HepG2 (cell line): ENCODE results near the gene LSMEM2. TPM values are rescaled to one million over a fixed set of nuclear protein-coding genes. Genes with fewer than 3 reads are reported as not detected.

Experiments
- AKAP8 ChIP-seq: sonication (generic); formaldehyde crosslinking; IDR thresholded peaks from 2 replicates; pipeline ENCODE4 v1.5.1; 2020; ENCODE audit warnings: mild to moderate bottlenecking, missing genetic modification reagents
- HOXA3 ChIP-seq: sonication (generic); formaldehyde crosslinking; IDR thresholded peaks from 2 replicates; pipeline ENCODE4 v1.5.0; 2020; ENCODE audit warnings: missing genetic modification reagents
- HOXA7 ChIP-seq: sonication (generic); formaldehyde crosslinking; IDR thresholded peaks from 2 replicates; pipeline ENCODE4 v1.8.1; 2022; ENCODE audit warnings: mild to moderate bottlenecking, missing genetic modification reagents, moderate library complexity
- KLF16 ChIP-seq, 2 experiments: sonication (generic) in 1 of 2; formaldehyde crosslinking in 1 of 2; IDR thresholded peaks; 2 replicates each; pipeline versions ENCODE4 v1.6.1 to v1.8.0; 2016 to 2023; ENCODE audit warnings: missing genetic modification reagents in 2 of 2, missing compliant biosample characterization in 1 of 2
- NCOR1 ChIP-seq: fragments of 200-600 bp; sonication (generic); IDR thresholded peaks from 2 replicates; pipeline ENCODE4 v1.7.0; 2017; ENCODE audit warnings: antibody characterized with exemption, low read length, borderline replicate concordance
- YEATS2 ChIP-seq: sonication (generic); formaldehyde crosslinking; IDR thresholded peaks from 2 replicates; pipeline ENCODE4 v1.4.0; 2020; ENCODE audit warnings: missing genetic modification reagents, borderline replicate concordance
- ZNF354B ChIP-seq: sonication (generic); formaldehyde crosslinking; IDR thresholded peaks from 2 replicates; pipeline ENCODE4 v1.8.0; 2022; ENCODE audit warnings: mild to moderate bottlenecking, missing genetic modification reagents
- ZNF441 ChIP-seq: sonication (generic); formaldehyde crosslinking; IDR thresholded peaks from 2 replicates; pipeline ENCODE4 v1.7.0; 2021; ENCODE audit warnings: missing genetic modification reagents, borderline replicate concordance
- ZNF501 ChIP-seq: sonication (generic); formaldehyde crosslinking; IDR thresholded peaks from 2 replicates; pipeline ENCODE4 v1.5.1; 2020; ENCODE audit warnings: mild to moderate bottlenecking, moderate library complexity, missing genetic modification reagents
- ZNF563 ChIP-seq: sonication (generic); formaldehyde crosslinking; IDR thresholded peaks from 2 replicates; pipeline ENCODE4 v1.8.0; 2022; ENCODE audit warnings: mild to moderate bottlenecking, moderate library complexity, missing genetic modification reagents
- ZNF878 ChIP-seq: sonication (generic); formaldehyde crosslinking; IDR thresholded peaks from 2 replicates; pipeline ENCODE4 v1.8.1; 2023; ENCODE audit warnings: mild to moderate bottlenecking, missing genetic modification reagents, moderate library complexity
- ZSCAN22 ChIP-seq: sonication (generic); formaldehyde crosslinking; IDR thresholded peaks from 2 replicates; pipeline ENCODE4 v1.4.0; 2020; ENCODE audit warnings: mild to moderate bottlenecking, missing genetic modification reagents
- polyA plus RNA-seq, 8 experiments: library from polyadenylated mRNA; depleted of rRNA in 3 of 8; stranded (reverse) in 7 of 8; unstranded in 1 of 8; fragments of >200 nt; fragmentation: Illumina TruSeq in 4 of 8; extraction: Trizol in 4 of 8; gene quantifications; 2 replicates each; pipeline versions ENCODE4 v1.2.1 to v1.2.3, GENCODE V29; 2011 to 2016; ENCODE audit warnings: low read depth in 4 of 8, missing spikeins in 1 of 8, mixed read lengths in 1 of 8; ENCODE audit not compliant: insufficient read depth in 1 of 8
- total RNA-seq, 5 experiments: library from RNA; depleted of rRNA; stranded (reverse); fragments of >200 nt; fragmentation: Illumina TruSeq; extraction: Trizol; gene quantifications; 2 replicates each; pipeline ENCODE4 v1.2.3, GENCODE V29; 2016; ENCODE audit warnings: low read depth in 1 of 5
- TF ChIP-seq, protein P1 (sequence below): sonication (generic); formaldehyde crosslinking; IDR thresholded peaks from 2 replicates; pipeline ENCODE4 v1.5.0; 2020; ENCODE audit warnings: mild to moderate bottlenecking, missing genetic modification reagents, borderline replicate concordance
- TF ChIP-seq, protein P2 (sequence below): sonication (generic); formaldehyde crosslinking; IDR thresholded peaks from 2 replicates; pipeline ENCODE4 v1.4.0; 2020; ENCODE audit warnings: missing genetic modification reagents
- TF ChIP-seq, protein P3 (sequence below): sonication (generic); formaldehyde crosslinking; IDR thresholded peaks from 2 replicates; pipeline ENCODE4 v1.4.0; 2020; ENCODE audit warnings: low read depth, missing genetic modification reagents

LSMEM2 gene
- total and polyA plus RNA-seq, 2 of the 13 experiments (the other 11 are each of a cell fraction or from before 2014, with no cell fraction given): 0.07 to 0.41 TPM

DNA sequence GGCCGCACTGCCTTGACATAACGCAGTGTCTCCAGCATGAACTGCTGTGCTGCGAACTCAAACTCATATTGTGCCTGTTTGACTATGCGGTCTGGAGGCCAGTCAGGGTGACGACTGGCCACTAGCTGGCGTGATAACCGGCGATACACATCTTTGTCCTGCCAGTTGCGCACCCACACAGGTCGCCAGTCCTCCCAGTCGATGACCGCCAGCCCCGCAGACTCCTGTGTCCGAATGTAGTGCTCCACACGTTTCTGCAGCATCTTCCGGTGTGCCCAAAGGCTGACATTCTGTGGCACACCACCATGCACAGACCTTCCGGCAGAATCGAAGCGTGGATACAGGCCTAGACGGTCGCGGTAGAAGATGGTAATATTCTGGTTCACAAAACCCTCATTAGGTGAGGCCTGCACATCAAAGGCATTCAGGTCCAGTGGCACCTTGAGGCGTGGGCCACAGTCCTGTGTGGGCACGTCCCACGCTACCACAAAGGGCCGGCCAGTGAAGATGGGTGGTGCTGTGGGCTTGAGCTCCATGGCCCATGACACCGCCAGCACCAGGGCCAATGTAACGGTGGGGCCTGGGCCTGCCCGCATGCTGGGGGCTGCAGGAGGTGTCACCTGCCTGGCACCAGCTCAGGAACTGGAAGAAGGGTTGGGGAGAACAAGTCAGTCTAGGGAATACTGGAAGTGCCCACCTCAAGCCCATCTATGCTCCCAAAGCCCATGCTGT lies 41.2 kb downstream of the LSMEM2 start (continued):
- peak; percentile 41; the same call in 1 of the 2 replicates for TF ChIP-seq ZNF501 (CRISPR knock-in tag)
- no peak for TF ChIP-seq NCOR1
- TF ChIP-seq HOXA3 (CRISPR knock-in tag): 0 out of 2 replicates have a peak, but pooled peaks have one; percentile 13
- TF ChIP-seq, protein P1, sequence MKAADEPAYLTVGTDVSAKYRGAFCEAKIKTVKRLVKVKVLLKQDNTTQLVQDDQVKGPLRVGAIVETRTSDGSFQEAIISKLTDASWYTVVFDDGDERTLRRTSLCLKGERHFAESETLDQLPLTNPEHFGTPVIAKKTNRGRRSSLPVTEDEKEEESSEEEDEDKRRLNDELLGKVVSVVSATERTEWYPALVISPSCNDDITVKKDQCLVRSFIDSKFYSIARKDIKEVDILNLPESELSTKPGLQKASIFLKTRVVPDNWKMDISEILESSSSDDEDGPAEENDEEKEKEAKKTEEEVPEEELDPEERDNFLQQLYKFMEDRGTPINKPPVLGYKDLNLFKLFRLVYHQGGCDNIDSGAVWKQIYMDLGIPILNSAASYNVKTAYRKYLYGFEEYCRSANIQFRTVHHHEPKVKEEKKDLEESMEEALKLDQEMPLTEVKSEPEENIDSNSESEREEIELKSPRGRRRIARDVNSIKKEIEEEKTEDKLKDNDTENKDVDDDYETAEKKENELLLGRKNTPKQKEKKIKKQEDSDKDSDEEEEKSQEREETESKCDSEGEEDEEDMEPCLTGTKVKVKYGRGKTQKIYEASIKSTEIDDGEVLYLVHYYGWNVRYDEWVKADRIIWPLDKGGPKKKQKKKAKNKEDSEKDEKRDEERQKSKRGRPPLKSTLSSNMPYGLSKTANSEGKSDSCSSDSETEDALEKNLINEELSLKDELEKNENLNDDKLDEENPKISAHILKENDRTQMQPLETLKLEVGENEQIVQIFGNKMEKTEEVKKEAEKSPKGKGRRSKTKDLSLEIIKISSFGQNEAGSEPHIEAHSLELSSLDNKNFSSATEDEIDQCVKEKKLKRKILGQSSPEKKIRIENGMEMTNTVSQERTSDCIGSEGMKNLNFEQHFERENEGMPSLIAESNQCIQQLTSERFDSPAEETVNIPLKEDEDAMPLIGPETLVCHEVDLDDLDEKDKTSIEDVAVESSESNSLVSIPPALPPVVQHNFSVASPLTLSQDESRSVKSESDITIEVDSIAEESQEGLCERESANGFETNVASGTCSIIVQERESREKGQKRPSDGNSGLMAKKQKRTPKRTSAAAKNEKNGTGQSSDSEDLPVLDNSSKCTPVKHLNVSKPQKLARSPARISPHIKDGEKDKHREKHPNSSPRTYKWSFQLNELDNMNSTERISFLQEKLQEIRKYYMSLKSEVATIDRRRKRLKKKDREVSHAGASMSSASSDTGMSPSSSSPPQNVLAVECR: no peak
- TF ChIP-seq KLF16 (CRISPR knock-in tag; IDR thresholded peaks at IDR 0.05): no peak
- TF ChIP-seq AKAP8 (CRISPR knock-in tag): no peak; the same call in none of the 2 replicates
- no peak for TF ChIP-seq ZNF563 (CRISPR knock-in tag)
- no peak for TF ChIP-seq ZNF878 (CRISPR knock-in tag)
- TF ChIP-seq, protein P2, sequence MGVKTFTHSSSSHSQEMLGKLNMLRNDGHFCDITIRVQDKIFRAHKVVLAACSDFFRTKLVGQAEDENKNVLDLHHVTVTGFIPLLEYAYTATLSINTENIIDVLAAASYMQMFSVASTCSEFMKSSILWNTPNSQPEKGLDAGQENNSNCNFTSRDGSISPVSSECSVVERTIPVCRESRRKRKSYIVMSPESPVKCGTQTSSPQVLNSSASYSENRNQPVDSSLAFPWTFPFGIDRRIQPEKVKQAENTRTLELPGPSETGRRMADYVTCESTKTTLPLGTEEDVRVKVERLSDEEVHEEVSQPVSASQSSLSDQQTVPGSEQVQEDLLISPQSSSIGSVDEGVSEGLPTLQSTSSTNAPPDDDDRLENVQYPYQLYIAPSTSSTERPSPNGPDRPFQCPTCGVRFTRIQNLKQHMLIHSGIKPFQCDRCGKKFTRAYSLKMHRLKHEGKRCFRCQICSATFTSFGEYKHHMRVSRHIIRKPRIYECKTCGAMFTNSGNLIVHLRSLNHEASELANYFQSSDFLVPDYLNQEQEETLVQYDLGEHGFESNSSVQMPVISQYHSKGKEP (CRISPR knock-in tag): no peak
- TF ChIP-seq, protein P3, sequence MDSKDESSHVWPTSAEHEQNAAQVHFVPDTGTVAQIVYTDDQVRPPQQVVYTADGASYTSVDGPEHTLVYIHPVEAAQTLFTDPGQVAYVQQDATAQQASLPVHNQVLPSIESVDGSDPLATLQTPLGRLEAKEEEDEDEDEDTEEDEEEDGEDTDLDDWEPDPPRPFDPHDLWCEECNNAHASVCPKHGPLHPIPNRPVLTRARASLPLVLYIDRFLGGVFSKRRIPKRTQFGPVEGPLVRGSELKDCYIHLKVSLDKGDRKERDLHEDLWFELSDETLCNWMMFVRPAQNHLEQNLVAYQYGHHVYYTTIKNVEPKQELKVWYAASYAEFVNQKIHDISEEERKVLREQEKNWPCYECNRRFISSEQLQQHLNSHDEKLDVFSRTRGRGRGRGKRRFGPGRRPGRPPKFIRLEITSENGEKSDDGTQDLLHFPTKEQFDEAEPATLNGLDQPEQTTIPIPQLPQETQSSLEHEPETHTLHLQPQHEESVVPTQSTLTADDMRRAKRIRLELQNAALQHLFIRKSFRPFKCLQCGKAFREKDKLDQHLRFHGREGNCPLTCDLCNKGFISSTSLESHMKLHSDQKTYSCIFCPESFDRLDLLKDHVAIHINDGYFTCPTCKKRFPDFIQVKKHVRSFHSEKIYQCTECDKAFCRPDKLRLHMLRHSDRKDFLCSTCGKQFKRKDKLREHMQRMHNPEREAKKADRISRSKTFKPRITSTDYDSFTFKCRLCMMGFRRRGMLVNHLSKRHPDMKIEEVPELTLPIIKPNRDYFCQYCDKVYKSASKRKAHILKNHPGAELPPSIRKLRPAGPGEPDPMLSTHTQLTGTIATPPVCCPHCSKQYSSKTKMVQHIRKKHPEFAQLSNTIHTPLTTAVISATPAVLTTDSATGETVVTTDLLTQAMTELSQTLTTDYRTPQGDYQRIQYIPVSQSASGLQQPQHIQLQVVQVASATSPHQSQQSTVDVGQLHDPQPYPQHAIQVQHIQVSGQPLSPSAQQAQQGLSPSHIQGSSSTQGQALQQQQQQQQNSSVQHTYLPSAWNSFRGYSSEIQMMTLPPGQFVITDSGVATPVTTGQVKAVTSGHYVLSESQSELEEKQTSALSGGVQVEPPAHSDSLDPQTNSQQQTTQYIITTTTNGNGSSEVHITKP (CRISPR knock-in tag): no peak
- no peak for TF ChIP-seq ZNF441 (CRISPR knock-in tag)
- TF ChIP-seq YEATS2 (CRISPR knock-in tag): no peak
- no peak for TF ChIP-seq HOXA7 (CRISPR knock-in tag)
- TF ChIP-seq ZSCAN22 (CRISPR knock-in tag): no peak
- no peak for TF ChIP-seq ZNF354B (CRISPR knock-in tag)
